M059J (cell line): ENCODE measurements around the gene CTTNBP2NL. TPM values are rescaled to one million over a fixed set of nuclear protein-coding genes. Genes with fewer than 3 reads are reported as not detected.
"Not testable (repeated sequence)": the region's sequence is repeated elsewhere in the genome, so short reads cannot be mapped to it uniquely, and the experiment has no call there.

Experiments
- DNase-seq: peaks from one replicate; pipeline ENCODE4 v3.0.0-alpha.2; 2012; ENCODE audit warnings: low read depth
- total RNA-seq: library from RNA; depleted of rRNA; stranded (reverse); fragments of >200 nt; shearing (Covaris generic); gene quantifications from 2 replicates; pipeline ENCODE4 v1.2.3, GENCODE V29; 2014

CTTNBP2NL gene
- total RNA-seq, 1 experiment from 2014 or later, result 17.2 TPM

DNA sequence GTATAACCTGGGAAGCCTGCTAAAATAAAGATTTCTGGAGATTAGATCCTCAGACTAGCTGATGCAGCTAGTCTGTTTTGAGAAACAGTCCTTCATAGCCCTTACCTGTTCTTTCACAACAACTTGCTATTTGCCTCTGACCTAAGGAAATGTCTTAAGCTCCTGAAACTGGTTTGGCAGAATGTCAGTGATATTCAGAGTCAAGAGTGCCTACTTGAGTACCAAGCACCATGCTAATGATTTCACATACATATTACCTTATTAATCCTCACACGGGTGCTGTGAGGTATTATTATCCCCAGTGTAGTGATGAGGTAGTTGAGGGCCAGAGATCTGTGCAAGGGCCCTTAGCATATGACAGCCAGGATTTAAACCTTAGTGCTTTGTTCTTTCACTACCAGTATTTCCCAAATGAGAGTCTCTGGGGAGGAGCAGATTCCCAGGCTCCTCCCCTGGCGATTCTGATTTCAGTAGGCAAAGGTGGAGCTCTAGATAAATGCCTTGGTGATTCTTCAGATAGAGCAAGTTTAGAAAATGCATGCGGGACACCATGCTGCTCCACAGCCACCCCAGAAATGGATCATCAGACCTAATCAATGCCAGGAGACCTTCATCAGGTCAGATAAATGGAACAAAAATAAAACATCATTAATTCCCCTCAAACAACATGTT, 65.3 kb downstream of the CTTNBP2NL start:
- no peak for DNase-seq

- no peak for DNase-seq
These were observed 66.9 kb downstream of the CTTNBP2NL start for GRCh38 chr1:112462953-112463279.

- DNase-seq, result no peak
These were observed 68.5 kb downstream of the CTTNBP2NL start for GRCh38 chr1:112464501-112464900.

DNA sequence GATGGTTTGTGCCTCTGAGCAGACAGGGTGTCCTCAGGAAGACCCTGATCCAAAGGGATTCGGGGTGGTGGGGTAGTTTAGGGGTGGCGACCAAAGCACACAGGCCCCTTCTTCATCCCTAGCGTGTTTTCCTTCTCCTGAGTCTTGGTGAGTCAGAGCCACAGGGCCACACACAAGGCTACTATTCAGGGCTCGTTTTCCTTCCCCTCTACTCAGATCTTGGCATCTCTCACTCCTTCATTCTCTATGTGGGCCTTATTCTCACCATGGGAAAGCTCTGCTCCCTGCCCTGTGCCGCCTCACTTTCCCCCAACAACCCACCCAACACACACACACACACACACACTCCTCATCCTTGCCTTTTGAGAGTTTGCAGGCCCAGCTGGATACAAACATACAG, 69.1 kb downstream of the CTTNBP2NL start:
- peak; percentile 46 for DNase-seq

GRCh38 chr1:112466078-112466660, 70.2 kb downstream of the CTTNBP2NL start:
- peak; percentile 84 for DNase-seq

GRCh38 chr1:112470324-112470723, 74.3 kb downstream of the CTTNBP2NL start:
- not testable (repeated sequence) for DNase-seq

DNA sequence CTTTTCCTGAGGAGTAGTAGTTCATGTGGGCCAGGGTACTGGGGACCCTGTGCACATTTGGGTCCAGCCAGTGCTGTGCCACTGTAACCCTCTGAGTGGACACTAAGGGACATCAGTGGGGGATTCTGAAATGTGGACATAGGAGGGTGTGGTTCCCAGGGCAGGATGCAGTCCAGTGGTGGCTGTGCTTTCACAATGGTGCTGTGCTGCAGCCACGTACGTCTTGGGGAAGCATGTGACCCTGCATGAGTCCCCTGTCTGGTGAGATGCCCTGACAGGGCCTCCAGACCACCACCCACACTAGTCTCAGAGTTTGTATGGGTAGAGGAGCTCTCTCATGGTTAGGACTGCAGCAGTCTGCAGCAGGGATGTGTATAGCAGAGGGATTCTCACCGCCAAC, 75.0 kb downstream of the CTTNBP2NL start:
- DNase-seq, result no peak

DNA sequence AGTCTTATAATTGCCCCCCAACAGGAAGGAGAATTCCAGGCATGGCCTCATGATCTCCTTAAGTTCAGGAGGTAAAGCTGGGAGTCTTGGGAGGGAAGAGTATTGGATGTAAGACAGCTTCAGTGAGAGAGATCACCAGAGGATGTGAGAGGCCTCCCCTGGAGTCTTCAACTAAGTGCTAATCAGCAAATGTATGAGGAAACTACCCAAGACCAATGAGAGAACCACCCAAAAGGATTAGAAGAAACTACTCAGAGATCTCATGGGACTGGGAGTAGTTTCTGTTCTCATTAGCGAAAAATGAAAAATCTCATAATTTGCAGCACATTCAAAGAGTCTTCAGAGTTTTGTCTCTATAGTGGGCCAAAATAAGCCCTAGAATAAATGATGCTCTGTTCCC, 76.1 kb downstream of the CTTNBP2NL start:
- no peak for DNase-seq

- no peak for DNase-seq
These were observed 81.5 kb downstream of the CTTNBP2NL start for GRCh38 chr1:112477550-112477949.

GRCh38 chr1:112478314-112478713, 82.3 kb downstream of the CTTNBP2NL start:
- no peak for DNase-seq

DNA sequence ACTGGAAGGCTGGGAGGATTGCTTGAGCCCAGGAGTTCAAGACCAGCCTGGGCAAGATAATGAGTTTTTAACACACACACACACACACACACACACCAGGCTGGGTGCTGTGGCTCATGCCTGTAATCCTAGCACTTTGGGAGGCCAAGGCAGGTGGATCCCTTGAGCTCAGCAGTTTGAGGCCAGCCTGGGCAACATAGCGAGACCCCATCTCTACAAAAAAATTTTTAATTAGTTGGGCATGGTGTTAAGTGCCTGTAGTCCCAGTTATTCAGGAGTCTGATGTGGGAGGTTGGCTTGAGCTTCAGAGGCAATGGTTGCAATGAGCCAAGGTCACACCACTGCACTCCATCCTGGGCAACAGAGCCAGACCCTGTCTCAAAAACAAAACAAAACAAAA, 90.0 kb downstream of the CTTNBP2NL start:
- DNase-seq, result not testable (repeated sequence)

- not testable (repeated sequence) for DNase-seq
These were observed 91.7 kb downstream of the CTTNBP2NL start for GRCh38 chr1:112487686-112488085.

- DNase-seq, result no peak
These were observed 92.1 kb downstream of the CTTNBP2NL start for GRCh38 chr1:112488141-112488540.

DNA sequence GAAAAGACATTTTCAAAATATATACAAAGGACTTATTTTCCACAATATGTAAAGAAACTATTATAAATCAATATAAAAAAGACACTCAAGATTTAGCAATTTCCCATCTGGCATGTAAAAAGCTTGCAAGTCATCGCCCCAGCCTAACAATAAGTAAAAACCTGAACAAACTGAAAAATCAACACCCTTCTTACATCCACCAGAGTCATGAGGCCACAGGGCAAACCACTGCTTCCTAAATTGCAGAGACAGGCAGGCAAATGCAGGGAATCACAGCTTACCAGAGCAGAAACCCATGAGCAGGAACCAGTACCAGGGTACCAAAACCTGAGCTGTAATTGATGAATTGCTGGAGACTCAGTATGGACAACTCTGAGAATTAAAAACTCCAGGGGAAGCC, 96.1 kb downstream of the CTTNBP2NL start:
- no peak for DNase-seq

GRCh38 chr1:112493351-112493750, 97.3 kb downstream of the CTTNBP2NL start:
- no peak for DNase-seq

DNA sequence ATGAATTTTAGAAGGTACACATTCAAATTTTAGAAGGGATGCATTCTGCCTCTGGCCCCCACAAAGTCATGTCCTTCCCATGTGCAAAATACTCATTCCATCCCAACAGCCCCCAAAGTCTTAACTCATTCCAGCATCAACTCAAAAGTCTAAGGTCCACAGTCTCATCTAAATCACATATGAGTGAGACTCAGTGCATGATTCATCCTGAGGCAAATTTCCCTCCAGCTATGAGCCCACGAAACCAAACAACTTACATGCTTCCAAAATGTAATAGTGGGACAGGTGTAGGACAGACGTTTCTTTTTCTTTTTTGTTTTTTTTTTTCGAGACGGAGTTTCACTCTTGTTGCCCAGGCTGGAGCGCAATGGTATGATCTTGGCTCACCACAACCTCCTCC, 100.3 kb downstream of the CTTNBP2NL start:
- peak; percentile 26 for DNase-seq

- DNase-seq, result peak; percentile 67
These were observed 106.0 kb downstream of the CTTNBP2NL start for GRCh38 chr1:112501810-112502641.

DNA sequence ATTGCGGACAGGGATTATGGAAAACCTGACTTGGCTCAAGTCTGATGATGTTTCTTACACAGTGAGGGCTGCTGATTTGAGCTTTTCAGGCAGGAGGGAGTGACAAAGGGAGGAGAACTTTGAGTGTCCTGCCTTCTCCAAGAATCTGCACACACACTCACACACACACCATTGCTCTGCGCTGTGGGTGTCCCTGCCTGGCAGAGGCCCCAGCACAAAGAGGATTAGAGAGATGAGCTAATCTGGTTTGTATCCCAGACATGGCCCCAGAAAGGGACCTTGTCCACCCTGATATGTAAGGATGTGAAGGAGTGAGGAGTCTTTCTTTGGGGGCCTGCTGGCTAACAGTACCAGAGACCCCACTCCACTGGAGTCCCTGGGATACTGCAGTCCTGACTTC, 106.8 kb downstream of the CTTNBP2NL start:
- DNase-seq, result no peak

GRCh38 chr1:112504001-112504660, 108.1 kb downstream of the CTTNBP2NL start:
- no peak for DNase-seq

GRCh38 chr1:112504661-112505399, 108.8 kb downstream of the CTTNBP2NL start:
- DNase-seq, result no peak

- DNase-seq, result no peak
These were observed 109.4 kb downstream of the CTTNBP2NL start for GRCh38 chr1:112505400-112505785.

DNA sequence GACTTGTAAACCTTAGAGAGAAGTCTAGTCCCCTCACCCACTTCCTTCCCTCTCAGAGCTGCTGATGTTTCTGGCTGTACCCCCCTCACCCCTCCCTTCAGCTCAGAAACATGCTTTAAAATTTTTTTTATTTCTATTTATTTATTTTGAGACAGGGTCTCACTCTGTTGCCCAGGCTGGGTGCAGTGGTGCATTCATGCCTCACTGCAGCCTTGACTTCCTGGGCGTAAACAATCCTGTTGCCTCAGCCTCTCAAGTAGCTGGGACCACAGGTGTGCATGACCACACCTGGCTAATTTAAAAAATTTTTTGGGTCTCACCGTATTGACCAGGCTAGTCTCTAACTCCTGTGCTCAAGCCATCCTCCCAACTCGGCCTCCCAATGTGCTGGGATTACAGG, 109.9 kb downstream of the CTTNBP2NL start:
- DNase-seq, result no peak
